Astrocyte of the cerebellum (primary cell): ENCODE results near the gene FCF1.
A peak's percentile ranks its signal among the peaks of the same experiment; 100 is the strongest.

Source experiments
- DNase-seq: peaks from one replicate; pipeline ENCODE4 v3.0.0-alpha.2; 2011; ENCODE audit warnings: low read depth
- H3K4me3 ChIP-seq: 2 replicates; pipeline ENCODE4 v1.5.1; 2011; ENCODE audit warnings: mild to moderate bottlenecking, low read depth, low read length, moderate library complexity
- CTCF ChIP-seq: IDR thresholded peaks from 2 replicates; pipeline ENCODE4 v1.5.1; 2012; ENCODE audit warnings: low read length, low read depth, moderate library complexity, mild to moderate bottlenecking; ENCODE audit errors: missing control alignments
- in situ Hi-C: cut with HindIII; loops from 2 replicates; pipeline ENCODE4 v1.10.0; 2017; ENCODE audit warnings: low sequenced_read_pairs

FCF1 gene

GRCh38 chr14:74705613-74706500 is 7.1 kb upstream of the FCF1 start:
- in situ Hi-C loops, result no loop called here
- H3K4me3 ChIP-seq, result no peak overlapping the region
- DNase-seq, result no peak
- TF ChIP-seq CTCF, result no peak

- in situ Hi-C loops, result no loop called here
- no peak overlapping the region for H3K4me3 ChIP-seq
- no peak for TF ChIP-seq CTCF
- no peak for DNase-seq
Measured at GRCh38 chr14:74710480-74710879, 2.5 kb upstream of the FCF1 start.

DNA sequence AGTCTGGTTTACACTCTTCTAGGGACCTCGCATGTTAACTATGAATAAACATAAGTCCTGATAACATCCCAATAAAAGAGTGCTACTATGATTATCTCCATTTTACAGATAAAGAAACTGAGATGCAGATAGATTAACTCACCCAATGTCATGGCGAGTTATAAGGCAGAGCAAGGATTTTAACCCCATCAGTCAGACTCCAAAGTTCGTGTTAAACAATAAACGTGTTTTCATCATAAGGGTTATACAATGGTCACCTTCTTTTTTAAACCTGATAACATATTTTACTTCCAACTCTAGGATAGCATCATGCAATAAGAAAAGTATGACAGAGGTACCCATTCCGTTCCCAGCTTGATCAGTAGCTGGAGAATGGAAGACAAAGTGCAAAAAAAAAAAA is 1.3 kb upstream of the FCF1 start:
- DNase-seq, result no peak
- in situ Hi-C loops, result no loop called here
- peak overlapping the region; percentile 97 for H3K4me3 ChIP-seq
- TF ChIP-seq CTCF, result no peak

DNA sequence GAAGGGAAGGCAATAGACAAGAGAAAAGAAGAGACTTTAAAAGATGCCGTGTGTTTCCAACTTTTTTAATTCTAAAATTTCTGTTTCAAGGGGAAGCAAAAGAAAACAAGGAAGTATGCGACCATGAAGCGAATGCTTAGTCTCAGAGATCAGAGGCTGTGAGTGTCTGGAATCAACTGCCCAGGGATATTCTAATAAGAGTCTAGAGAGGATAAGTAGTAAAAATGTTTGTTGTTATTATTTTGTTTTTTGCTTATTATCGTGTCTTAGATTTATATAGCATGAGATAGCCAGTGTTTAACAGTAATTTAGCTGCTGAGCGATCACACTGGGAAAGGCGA is 421 bp downstream of the FCF1 start:
- H3K4me3 ChIP-seq, result peak overlapping the region; percentile 97
- in situ Hi-C loops, result no loop called here

DNA sequence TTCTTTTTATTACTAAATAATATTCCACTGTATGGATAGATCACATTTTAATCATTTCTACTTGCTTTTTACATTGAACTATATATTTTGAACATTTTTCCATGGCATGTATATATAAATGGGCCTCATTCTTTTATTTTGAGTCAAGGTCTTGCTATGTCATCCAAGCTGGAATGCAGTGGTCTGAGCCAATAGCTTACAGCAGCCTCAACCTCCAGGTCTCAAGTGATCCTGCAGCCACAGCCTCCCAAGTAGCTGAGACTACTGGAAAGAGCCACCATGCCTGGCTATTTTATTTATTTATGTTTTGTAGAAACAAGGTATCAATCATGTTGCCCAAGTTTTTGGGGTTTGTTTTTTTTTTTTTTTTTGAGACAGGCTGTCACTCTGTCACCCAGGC is 7.6 kb downstream of the FCF1 start:
- no peak for TF ChIP-seq CTCF
- DNase-seq, result no peak
- in situ Hi-C loops, result no loop called here
- no peak overlapping the region for H3K4me3 ChIP-seq

More for the DNA sequence above, 421 bp downstream of the FCF1 start:
- TF ChIP-seq CTCF, result no peak
- no peak for DNase-seq

DNA sequence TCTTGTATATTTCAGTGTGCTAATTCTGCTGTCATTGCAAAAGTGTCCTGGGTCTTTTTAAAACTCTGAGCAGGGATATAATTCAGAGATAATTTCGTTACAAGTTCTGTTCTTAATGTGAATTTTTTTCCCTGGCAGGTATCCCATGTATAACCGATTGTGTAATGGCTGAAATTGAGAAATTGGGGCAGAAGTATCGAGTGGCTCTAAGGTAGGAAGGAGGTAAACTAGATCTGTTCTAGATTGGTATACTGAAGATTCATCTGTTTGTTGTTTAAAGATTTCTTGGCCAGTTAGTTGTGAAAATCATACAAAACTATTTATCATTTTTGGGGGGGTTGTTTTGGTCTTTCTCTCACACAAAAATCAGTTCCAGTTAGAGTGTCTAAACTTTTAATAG is 10.2 kb downstream of the FCF1 start:
- no peak for TF ChIP-seq CTCF
- H3K4me3 ChIP-seq, result no peak overlapping the region
- no peak for DNase-seq
- in situ Hi-C loops, result no loop called here
